Renal cortical epithelial cell (primary cell): ENCODE results near the gene ANKRD55. TPM values are rescaled to one million over a fixed set of nuclear protein-coding genes. Genes with fewer than 3 reads are reported as not detected.

ENCODE experiments used
- total RNA-seq: library from RNA; depleted of rRNA; stranded (reverse); fragments of >200 nt; gene quantifications from 2 replicates; pipeline ENCODE4 v1.2.3, GENCODE V29; 2014

Gene ANKRD55
- total RNA-seq, 1 donor from 2014 or later: not detected

Other genes starting within 250 kb of the ANKRD55 start
- 216 and 325 TPM in 2 replicates for gene IL6ST, start 238.4 kb downstream of the ANKRD55 start, total RNA-seq